ENCODE data around the gene CEP128.
"Not testable (repeated sequence)": the region's sequence is repeated elsewhere in the genome, so short reads cannot be mapped to it uniquely, and the experiment has no call there.

Gene CEP128

DNA sequence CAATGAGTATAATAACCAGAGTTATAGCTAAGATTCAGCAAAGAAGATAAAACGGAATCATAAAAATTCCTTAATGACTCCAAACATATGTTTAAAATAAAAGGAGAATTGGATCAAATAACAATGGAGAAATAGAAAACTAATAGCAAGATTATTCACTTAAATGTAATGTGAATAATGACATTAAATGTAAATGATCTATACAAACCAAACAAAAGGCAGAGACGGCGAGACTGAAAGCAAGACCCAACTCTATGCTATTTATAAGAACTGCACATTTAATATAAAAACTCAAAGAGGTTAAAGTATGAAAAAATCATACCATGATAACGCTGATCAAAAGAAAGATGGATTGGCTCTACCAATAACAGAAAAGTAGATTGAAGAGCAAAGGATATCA is 10.0 kb upstream of the CEP128 start:
- no peak for DNase-seq

DNA sequence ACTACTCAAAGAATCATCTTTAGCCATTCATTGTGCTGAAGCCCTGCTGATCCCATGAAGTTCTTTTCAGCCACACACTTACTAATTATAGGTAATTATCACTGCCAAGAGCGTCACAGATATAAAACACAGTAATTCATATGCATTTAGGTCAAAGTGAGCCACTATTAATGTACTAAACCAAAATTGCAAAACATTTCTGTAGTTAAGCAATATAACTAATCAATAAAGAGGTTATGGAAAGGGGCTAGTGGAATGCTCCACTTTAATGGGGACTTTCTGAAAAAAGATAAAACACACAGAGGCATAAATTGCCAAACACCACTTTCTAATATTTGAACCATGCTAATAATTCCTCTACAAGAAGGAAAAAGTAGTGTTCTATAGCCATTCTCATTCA is 6.8 kb upstream of the CEP128 start:
- no peak for DNase-seq

DNA sequence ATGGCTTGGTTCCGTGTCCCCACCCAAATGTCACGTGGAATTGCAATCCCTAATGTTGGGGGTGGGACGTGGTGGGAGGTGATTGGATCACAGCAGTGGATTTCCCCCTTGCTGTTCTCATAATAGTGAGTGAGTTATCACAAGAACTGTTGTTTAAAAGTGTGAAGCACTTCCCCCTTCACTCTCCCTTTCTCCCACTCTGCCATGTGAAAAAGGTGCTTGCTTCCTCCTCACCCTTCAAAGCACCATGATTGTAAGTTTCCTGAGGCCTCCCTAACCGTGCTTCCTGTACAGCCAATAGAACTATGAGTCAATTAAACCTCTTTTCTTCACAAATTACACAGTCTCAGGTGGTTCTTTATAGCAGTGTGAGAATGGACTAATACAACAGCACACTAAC is 5.3 kb upstream of the CEP128 start:
- no peak for DNase-seq

DNA sequence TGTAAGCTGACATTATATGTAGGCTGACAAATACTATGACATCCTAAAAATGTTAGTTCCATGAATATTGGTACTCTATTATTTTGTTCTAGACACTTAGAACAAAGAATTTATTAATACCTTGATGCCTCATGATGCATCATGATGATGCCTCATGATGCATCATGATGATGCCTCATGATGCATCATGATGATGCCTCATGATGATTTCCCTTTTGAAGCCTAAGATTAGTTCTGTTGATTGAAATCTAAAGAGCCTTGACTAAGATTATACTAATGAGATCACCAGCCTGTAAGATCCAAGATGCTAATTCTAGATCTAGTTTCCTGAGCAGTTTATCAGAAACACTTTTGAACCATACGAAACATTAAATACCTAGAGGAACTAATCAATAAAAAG is 4.6 kb upstream of the CEP128 start:
- DNase-seq: no peak

DNA sequence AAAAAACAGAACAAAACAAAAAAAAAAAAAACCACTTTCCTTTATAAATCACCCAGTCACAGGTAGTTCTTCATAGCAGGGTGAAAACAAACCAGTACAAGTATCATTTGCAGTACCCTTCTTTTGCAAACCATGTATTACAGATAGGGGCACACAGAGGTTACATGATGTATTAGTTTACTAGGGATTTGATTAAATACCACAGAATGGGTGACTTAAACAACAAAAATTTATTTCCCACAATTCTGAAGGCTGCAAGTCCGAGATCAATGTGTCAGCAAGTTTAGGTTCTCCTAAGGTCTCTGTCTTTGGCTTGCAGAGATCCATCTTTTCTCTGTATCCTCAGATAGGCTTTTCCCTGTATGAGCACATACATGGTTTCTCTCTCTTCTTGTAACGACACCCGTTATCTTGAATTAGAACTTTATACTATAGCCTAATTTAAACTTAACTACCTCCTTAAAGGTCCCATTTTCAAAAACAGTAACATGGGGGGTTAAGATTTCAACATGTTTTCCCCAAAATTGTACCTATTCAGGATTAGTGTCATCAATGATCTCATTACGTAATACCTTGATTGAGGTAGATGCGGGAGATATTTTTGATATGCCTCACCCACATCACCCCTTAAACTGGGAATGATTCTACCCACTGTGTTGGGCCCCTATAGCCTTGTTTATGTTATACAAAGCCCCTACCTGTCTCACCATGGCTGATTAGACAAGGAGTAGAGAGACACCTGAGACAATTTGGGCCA is 3.5 kb upstream of the CEP128 start:
- DNase-seq: no peak

DNA sequence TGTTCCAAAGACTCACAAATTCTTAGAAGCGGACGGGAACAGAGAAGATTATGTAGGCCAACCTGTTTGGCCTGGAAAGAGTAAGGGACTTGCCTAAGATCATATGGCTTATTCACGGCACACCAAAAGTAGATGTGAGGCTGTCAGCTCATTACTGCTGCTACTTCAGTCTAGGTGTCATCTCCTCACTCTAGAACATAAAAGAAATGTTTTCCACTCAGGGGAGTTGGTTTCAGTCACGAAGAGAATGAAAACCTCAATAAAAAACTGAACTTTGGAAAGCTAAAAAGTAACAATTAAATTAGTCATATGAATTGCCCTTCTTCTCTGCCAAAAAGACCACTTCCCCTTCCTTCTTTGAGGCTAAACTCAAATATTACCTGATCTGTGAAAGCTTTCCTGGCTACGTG is 658 bp upstream of the CEP128 start:
- DNase-seq: no peak

DNA sequence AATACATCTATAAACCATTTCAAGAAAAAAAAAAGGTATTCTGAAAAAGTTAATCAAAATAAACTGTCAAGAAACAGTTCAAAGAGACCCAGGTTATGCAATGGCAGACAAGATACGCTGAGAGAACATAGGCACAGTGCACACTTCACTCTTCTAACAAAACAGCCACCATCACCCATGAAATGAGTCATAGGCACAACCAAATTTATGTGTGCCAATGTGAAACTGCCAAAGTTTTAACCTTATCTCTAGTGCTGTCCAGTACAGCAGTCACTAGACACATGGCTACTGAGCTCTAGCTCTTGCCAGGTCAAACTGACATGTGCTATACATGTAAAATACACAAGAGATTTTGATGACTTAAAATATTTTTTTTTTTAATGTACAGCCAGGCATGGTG is 1.4 kb downstream of the CEP128 start:
- DNase-seq: no peak

DNA sequence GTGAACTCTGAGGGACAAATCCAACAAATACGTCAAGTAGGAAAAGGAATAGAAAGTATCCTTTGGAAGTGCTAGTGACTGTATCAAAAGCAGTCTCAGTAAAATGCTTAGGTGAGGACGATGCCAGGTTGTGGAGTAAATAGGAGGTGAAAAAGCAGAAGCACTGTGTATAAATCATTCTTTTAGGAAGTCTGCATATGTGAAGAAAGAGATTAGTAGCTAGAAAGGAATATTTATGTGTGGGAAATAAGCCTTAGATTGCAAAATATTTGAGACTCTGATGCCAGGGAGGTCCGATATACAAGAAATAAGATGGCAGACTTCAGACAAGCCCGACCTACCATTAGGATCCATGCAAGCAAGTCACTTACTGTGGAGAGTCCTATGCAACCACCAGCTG is 7.9 kb downstream of the CEP128 start:
- no peak for DNase-seq

DNA sequence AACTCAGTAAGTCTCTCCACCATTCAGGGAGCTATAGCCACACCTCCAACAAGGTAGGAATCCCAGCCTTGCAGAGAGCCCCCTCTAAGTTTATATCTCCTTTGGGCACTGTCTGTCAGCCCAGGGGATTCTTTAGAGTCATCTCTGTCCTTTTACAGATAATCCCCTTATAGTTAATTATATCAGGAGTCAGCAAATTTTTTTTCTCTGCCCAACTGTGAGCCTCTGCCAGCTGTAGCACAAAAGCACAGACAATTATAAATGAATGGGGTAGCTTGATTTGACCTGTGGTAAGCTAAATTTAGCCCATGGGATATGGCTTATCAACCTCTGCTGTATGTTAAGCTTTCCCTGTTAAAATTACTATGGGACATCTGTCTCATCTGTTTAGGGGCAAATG is 8.3 kb downstream of the CEP128 start:
- no peak for DNase-seq

DNA sequence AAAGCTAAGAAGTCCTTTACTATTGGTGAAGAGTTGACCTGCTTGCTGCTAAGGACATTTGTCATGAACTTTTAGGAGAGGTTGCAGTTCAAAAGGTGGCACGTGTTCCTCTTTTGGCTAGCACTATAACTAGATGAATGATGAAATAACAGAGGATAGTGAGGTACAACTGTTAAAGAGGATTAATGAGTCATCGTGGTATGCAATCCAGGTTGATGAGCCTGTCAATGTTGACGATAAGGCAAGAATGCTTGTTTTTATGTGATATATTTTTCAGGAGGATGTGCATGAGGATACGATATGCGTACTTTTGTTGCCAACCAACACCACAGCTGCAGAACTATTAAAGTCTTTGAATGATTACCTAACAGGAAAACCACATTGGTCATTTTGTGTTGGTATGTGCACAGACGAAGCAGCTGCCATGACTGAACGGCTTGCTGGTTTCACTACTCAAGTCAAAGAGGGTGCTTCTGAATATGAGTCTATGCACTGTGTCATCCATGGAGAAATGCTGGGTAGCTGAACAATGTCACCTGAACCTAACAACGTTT is 10.6 kb downstream of the CEP128 start:
- no peak for DNase-seq

DNA sequence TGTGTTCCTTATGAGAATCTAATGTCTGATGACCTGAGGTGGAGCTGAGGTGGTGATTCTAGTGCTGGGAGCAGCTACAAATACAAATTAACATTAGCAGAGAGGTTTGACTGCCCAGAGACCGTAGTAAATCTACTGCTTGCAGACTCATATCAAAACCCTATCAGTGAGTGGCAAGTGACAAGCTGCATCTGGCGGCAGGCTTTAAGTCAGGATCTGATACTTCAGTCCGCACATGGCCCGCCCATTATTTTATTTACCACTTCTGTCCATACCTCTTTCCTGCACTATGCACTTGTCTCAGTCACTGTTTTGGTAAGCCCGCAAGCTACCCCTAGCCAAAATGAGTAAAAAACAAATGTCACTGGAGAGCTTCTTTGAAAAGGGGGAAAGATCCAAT is 11.4 kb downstream of the CEP128 start:
- DNase-seq: no peak

DNA sequence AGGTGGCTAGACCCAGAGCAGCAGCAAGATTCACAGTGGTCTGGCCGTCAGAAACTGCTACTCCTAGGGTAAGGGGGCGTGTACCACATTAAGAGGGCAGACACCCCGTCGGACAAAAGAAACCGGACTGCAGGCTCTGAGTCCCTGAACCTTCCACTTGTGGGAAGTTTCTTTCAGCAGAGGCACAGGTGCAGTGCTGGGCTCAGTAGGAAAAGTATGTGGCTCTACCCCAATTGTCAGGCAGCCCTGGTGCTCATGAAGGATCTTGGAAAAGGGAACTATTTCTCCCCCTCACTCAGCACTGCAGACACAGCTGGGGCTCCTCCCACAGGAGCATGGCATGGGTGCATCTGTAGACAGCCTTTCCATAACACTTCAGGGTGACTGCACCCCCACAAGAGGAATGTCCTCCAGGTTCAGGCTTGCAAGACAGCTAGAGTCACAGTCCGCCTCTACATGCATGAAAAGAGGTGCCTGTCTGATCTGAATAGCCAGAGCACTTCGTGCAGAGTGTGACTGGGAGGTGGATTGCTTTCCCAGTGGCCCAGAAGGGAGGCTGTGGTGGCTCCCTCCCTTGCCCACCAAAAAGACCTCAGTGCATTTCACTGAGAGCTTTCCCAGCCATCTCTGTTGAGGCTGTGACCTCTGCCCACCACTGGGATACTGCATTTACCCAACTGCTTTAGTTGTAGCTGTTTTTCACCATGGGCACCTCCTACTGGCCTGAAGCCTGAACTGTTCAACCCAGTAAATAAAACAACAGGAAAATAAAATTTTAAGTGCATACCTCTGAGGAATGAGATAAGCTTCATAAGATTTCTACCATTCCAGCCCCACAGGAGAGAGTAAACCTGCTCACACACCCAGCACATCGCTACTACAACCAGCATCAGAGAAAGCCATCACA is 14.2 kb downstream of the CEP128 start:
- DNase-seq: no peak

DNA sequence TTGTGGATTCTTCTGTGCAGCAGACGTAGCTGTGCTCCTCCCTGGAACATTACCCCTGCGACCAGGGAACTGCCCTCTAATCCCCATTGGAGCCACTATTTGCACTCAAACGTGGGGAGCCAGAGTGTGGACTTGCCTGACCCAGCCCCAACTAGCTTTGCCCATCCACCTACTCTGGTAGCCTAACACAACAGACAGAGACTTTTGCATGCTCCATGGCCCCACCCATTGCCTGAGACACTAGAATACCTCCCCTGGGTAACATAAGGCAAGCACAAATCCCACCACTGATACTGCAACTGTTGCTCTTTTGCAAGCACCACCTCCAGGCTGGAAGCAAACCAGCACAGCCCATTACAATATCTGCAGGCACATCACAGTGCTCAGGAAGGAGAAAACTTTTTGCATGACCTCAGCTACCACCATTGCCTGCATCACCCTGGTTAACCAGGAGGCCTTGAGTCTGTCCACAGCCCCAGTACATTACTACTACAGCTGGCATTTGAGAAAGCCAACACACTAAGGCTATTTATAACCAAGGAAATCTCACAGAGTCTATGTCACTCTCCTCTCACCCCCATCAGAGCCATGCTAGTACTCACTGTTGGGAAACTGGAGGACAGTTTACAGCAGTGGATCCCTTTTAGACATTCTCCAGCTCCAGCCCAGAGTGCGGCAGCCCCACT is 15.0 kb downstream of the CEP128 start:
- no peak for DNase-seq

DNA sequence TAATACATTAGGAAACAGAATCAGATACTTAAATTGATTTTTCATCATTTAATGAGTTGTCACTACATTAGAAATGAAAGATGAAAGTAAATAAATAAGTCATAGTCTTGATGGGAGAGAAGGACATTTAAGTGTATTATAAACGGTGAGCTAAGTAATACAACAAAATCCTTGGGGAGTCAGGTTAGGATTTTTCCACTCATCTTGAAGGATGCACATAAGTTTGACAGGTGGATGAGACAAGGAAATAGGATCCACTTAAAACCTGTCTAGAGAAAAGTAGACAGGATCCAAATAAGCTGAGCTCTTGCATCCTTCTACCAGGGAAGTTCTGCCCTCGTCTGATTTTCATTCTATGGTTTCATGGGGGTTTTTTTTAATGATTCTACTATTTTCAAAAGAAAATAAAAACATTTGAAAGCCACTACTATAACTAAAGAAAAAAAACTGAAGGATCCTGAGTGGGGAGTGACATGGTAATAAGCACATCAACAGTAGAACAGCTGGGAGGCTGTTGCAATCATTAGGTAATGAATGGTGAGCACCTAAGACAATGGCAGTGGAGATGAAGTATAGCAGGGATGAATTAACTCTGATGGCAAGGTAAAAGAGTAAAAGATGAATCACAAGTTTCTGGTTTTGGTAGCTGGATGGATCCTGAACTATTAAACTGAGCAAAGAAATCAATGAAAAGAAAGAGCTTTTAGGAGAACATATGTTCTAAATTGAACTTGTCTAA is 17.0 kb downstream of the CEP128 start:
- DNase-seq: no peak

DNA sequence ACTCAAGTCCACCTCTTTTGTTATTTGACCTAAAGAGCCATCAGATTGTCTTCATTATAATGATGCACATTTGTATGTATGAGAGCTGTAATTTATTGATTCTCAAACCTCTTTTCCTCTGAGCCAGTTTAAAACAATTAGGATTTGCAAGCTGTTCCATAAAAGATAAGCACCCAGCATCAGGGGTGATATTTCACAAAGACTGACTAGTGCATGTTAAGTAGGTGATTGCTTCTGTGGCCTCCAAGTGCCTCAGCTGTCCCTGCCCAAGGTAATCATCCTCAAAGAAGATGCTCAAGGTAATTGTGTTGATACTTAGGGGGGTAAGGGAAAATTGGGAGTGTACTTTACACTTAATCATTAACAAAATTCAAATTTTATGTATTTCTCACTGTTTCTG is 18.2 kb downstream of the CEP128 start:
- no peak for DNase-seq

DNA sequence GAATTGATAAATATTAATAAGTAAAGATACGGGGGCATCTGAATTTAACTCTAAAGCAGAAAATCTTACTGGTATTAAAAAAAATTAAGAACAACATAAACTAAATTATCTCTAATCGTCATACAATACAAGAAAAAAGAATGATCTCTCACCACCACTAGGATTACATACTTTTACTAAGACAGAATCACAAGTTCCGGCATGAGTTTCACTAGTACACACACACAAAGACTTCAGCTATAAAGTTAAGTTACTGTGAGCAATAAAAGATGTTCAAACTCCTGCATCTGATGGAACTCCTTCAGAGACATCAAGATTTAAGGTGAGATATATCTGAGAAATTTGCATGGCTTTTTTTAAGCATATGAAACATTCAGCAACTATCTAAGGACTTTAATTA is 21.9 kb downstream of the CEP128 start:
- DNase-seq: no peak

DNA sequence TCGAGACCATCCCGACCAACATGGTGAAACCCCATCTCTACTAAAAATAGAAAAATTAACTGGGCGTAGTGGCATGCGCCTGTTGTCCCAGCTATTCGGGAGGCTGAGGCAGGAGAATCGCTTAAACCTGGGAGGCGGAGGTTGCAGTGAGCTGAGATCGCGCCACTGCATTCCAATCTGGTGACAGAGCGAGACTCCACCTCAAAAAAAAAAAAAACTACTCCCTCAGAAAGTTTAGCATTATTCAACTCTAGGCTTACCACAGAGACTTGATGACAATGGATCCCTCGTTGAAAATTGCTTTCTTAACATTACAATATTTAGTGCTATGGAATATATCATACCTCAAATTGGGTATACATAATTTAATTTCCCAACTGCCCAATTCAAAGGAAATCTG is 29.5 kb downstream of the CEP128 start:
- DNase-seq: not testable (repeated sequence)

DNA sequence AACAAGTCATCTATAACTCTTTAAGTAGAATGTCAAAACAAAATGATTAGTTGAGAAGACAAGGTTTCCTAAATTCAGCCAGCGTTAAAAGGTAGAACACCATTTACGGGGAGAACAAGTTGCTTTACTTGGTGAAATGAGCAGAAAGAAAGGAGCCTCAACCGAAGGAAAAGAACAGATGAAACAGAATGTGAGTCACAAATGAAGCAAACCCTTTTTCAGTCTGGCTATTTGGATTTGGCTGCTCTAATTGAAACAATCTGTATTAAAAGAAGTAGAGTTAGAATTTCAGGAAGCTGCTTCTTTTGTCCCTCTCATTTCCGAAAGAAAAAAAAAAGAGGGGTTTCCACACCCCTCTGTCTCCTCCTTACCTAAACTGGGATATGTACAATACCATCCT is 34.6 kb downstream of the CEP128 start:
- DNase-seq: no peak

DNA sequence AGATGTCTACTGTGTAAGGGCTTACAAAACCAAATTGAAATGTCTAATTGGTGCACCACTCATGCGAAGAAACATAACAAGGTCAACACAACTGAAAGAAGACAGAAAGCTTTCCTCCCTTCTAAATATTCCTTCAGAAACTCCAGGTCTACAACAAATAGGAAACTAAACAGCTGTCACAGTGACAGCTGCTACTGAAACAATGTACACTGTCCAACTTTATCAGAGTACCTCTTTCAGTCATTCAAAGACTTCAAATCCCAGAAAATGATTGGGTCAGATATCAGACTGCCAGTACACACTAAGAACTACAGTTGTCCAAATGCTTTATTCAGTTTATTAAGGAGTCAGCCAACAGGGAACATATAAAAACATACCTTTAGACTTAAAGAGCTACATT is 35.2 kb downstream of the CEP128 start:
- DNase-seq: no peak

DNA sequence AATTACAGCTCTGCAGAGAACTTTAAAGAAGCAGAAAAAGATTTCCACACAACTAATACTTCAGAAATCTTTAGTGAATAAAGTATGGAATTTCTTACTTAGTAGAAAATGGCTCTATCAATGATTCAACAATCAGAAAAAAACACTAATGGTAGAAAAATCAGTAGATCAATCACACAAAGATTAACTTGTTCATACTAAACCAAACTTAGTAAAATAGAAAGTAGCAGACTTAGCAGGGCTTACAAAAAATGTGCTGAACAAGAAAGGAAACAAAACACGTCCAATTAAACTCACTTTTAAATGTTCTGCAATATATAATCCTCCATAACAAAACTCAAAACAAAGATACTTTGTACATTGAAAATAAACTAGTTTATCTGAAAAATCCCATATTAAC is 38.9 kb downstream of the CEP128 start:
- no peak for DNase-seq

DNA sequence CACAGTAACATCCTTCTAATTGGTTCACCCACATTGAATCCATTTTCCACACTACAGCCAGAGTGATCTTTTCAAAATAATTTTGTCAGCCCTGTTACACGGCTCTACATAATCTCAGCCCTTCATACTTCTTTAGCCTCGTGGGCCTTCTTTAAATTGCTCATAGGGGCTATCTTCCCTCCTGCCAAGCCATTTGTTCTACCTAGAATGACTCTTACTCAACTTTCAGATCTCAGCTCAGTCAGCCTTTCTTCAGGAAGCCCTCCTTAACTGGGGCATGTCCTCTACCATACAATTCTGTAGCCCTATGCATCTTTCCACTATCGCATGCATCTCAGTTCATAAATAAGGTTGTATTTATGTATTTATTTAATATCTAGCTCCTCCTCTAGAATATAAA is 39.7 kb downstream of the CEP128 start:
- no peak for DNase-seq

DNA sequence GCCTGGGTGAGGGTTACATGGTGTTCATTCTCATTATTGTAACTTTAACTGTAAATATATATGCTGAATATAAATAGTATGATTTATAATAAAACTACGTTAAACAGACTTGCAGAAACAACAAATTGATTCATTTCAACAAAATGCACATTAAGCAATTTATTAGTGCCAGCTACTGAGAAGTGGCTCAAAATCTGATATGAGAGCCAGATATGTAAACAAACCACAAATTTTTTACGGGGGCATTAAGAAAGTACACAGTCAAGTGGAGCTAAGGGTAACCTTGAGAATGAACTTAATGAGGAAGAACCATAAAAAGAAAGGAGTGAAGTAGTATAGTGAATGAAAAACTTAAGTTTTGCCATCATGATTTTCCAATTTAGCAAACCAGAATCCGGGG is 40.3 kb downstream of the CEP128 start:
- no peak for DNase-seq

DNA sequence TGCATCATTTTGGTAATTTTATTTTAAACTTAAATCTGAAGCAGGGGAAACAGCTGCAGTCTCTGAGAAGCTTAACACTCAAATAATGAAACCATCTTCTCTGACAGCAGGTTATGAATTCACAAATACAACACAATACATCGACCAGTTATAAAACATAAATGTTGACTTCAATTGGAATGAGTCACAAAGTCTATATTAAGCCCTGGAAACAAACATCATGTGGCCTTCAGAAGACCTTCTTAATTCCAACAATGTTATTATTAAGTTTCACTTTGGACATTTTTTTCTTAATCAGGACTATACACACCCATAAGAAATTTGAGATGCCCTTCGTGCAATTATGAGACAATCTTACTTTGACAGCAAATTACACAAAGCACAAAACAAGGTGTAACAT is 68.9 kb downstream of the CEP128 start:
- no peak for DNase-seq
